K562 (cell line): Measurements from ENCODE around the gene SRL. TPM values are rescaled to one million over a fixed set of nuclear protein-coding genes. Genes with fewer than 3 reads are reported as not detected.
A peak's percentile ranks its signal among the peaks of the same experiment; 100 is the strongest.

Experiments used
- ATF7 ChIP-seq: fragments of 450-650 bp; IDR thresholded peaks from 2 replicates; pipeline ENCODE4 v1.7.1; 2014; ENCODE audit warnings: mild to moderate bottlenecking, moderate library complexity
- BHLHE40 ChIP-seq: IDR thresholded peaks from 2 replicates; pipeline ENCODE4 v1.6.1; 2011; ENCODE audit warnings: low read length, improper control_type of control experiment
- CCNT2 ChIP-seq: IDR thresholded peaks from 2 replicates; pipeline ENCODE4 v1.6.1; 2011; ENCODE audit warnings: borderline replicate concordance, low read depth, mild to moderate bottlenecking, moderate library complexity, mixed read lengths, low read length; ENCODE audit not compliant: insufficient read length; ENCODE audit errors: extremely low read depth
- DDX20 ChIP-seq: fragments of 450-650 bp; IDR thresholded peaks from 2 replicates; pipeline ENCODE4 v1.6.1; 2016; ENCODE audit warnings: missing genetic modification characterization, low read depth, mild to moderate bottlenecking, missing compliant biosample characterization, moderate library complexity
- HNRNPLL ChIP-seq: fragments of 200-400 bp; formaldehyde crosslinking; IDR thresholded peaks from 2 replicates; pipeline ENCODE4 v1.6.1; 2017; ENCODE audit warnings: low read length, low read depth, mild to moderate bottlenecking; ENCODE audit not compliant: poor library complexity, severe bottlenecking
- PCBP2 ChIP-seq: fragments of 200-400 bp; formaldehyde crosslinking; IDR thresholded peaks from 2 replicates; pipeline ENCODE4 v1.6.1; 2018; ENCODE audit warnings: low read length, low read depth, mild to moderate bottlenecking, moderate library complexity; ENCODE audit not compliant: poor library complexity, severe bottlenecking
- RNF2 ChIP-seq: sonication (generic); IDR thresholded peaks from 2 replicates; pipeline ENCODE4 v1.6.1; 2016
- SAP30 ChIP-seq: fragments of 200-600 bp; sonication (generic); IDR thresholded peaks from 2 replicates; pipeline ENCODE4 v1.6.1; 2012; ENCODE audit warnings: borderline replicate concordance, low read depth, mild to moderate bottlenecking, moderate library complexity, low read length, control low read depth, inconsistent platforms; ENCODE audit not compliant: insufficient read depth, poor library complexity, severe bottlenecking
- SMAD4 ChIP-seq: fragments of 250-450 bp; sonication (Bioruptor Pico); conservative IDR thresholded peaks from 2 replicates; pipeline ENCODE4 v1.8.0; 2021; ENCODE audit warnings: inconsistent platforms, mild to moderate bottlenecking, moderate library complexity
- TAL1 ChIP-seq: fragments of 450-650 bp; IDR thresholded peaks from 2 replicates; pipeline ENCODE4 v1.6.1; 2016; ENCODE audit warnings: mild to moderate bottlenecking
- TCF15 ChIP-seq: fragments of 250-450 bp; sonication (Bioruptor Pico); IDR thresholded peaks from 2 replicates; pipeline ENCODE4 v1.8.0; 2022; ENCODE audit warnings: moderate library complexity, mild to moderate bottlenecking, inconsistent platforms
- TCF7 ChIP-seq: sonication (generic); IDR thresholded peaks from 2 replicates; pipeline ENCODE4 v1.6.1; 2016; ENCODE audit warnings: antibody characterized with exemption, borderline replicate concordance
- XRCC5 ChIP-seq: fragments of 200-400 bp; formaldehyde crosslinking; IDR thresholded peaks from 2 replicates; pipeline ENCODE4 v1.6.1; 2017; ENCODE audit warnings: low read depth, mild to moderate bottlenecking, low read length
- ZBTB49 ChIP-seq: sonication (generic); formaldehyde crosslinking; IDR thresholded peaks from 2 replicates; pipeline ENCODE4 v1.8.0; 2022; ENCODE audit warnings: missing genetic modification reagents, mild to moderate bottlenecking, borderline replicate concordance
- ZNF197 ChIP-seq: fragments of 200-800 bp; sonication (Bioruptor generic); IDR thresholded peaks from 2 replicates; pipeline ENCODE4 v1.6.1; 2016; ENCODE audit warnings: low read depth, missing genetic modification characterization, missing compliant biosample characterization
- polyA plus RNA-seq, 8 experiments: library from polyadenylated mRNA; depleted of rRNA in 4 of 8; stranded (reverse) in 5 of 8; unstranded in 3 of 8; fragments of >200 nt; fragmentation: Nextera tagmentation in 2 of 8; fragmentation: Illumina TruSeq in 1 of 8; extraction: Ambion mirVana in 2 of 8; extraction: Trizol in 1 of 8; gene quantifications; 2 replicates each; pipeline versions ENCODE4 v1.2.1 to v1.2.3, GENCODE V29; 2011 to 2014; ENCODE audit warnings: inconsistent platforms in 1 of 8, missing spikeins in 1 of 8
- total RNA-seq, 7 experiments: library from RNA; depleted of rRNA in 6 of 7; stranded (reverse); fragments of >200 nt in 6 of 7; fragmentation: Illumina TruSeq in 2 of 7; extraction: Trizol in 2 of 7; gene quantifications; 2 replicates each; pipeline versions ENCODE4 v1.2.1 to v1.2.3, GENCODE V29; 2011 to 2021; ENCODE audit warnings: low replicate concordance in 1 of 7
- TF ChIP-seq, protein P1 (sequence below), 2 experiments: fragments of 450-650 bp; IDR thresholded peaks; 2 replicates each; pipeline ENCODE4 v1.6.1; 2016; ENCODE audit warnings: mild to moderate bottlenecking in 2 of 2, borderline replicate concordance in 1 of 2, low read depth in 1 of 2, moderate library complexity in 1 of 2

The SRL gene
- total and polyA plus RNA-seq, 9 of the 15 experiments (the other 6 are each of a cell fraction or from before 2014, with no cell fraction given): 0.01 TPM; not detected in 8

DNA sequence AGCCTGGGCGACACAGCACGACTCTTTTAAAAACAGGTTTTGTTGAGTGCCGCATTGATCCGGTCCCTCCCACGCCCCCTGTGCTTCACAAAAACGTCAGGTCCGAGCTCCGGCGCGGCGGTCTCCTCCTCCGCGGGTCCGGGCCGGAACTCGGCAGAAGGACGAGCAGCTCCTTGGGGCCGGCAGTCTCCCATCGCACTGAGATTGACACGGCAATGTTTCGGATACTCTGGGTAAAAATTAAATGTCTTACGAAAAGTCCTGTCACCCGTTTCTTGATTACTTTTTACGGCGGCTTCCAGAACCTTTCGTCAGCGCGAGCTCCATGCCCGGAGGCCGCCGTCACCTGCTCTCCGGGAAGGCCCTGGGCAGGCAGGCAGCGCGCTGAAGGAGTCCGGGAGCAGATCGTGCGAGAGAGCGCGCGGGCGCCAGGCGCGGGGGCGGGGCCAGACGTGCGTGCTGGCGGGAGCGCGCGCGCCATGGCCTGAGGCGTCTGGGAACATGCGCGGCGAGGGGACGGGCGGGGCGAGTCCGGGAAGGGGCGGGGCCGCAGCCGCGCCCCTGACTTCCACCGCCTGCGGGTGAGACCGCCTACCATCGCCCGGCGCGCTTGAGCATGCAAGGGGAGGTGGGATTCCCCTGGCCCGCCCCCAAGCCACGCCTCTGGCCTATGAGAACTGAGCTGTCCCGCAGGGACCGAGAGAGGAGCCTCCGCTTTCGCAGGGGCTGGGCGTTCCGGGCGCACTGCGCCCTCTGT lies 11.7 kb upstream of the SRL start (continued):
- TF ChIP-seq DDX20 (tag) (no peak), PCBP2 (no peak), XRCC5 (no peak), SAP30 (peak; percentile 26), TCF15 (CRISPR knock-in tag) (no peak), BHLHE40 (peak; percentile 56), HNRNPLL (no peak), ZBTB49 (peak; percentile 64; the same call in 1 of the 2 replicates), RNF2 (peak; percentile 61), TCF7 (no peak), ATF7 (peak; percentile 76), CCNT2 (peak; percentile 75), TAL1 (no peak), SMAD4 (0 out of 2 replicates have a peak, but pooled peaks have one; percentile 45), ZNF197 (peak; percentile 4; the same call in 1 of the 2 replicates)
- TF ChIP-seq, protein P1, sequence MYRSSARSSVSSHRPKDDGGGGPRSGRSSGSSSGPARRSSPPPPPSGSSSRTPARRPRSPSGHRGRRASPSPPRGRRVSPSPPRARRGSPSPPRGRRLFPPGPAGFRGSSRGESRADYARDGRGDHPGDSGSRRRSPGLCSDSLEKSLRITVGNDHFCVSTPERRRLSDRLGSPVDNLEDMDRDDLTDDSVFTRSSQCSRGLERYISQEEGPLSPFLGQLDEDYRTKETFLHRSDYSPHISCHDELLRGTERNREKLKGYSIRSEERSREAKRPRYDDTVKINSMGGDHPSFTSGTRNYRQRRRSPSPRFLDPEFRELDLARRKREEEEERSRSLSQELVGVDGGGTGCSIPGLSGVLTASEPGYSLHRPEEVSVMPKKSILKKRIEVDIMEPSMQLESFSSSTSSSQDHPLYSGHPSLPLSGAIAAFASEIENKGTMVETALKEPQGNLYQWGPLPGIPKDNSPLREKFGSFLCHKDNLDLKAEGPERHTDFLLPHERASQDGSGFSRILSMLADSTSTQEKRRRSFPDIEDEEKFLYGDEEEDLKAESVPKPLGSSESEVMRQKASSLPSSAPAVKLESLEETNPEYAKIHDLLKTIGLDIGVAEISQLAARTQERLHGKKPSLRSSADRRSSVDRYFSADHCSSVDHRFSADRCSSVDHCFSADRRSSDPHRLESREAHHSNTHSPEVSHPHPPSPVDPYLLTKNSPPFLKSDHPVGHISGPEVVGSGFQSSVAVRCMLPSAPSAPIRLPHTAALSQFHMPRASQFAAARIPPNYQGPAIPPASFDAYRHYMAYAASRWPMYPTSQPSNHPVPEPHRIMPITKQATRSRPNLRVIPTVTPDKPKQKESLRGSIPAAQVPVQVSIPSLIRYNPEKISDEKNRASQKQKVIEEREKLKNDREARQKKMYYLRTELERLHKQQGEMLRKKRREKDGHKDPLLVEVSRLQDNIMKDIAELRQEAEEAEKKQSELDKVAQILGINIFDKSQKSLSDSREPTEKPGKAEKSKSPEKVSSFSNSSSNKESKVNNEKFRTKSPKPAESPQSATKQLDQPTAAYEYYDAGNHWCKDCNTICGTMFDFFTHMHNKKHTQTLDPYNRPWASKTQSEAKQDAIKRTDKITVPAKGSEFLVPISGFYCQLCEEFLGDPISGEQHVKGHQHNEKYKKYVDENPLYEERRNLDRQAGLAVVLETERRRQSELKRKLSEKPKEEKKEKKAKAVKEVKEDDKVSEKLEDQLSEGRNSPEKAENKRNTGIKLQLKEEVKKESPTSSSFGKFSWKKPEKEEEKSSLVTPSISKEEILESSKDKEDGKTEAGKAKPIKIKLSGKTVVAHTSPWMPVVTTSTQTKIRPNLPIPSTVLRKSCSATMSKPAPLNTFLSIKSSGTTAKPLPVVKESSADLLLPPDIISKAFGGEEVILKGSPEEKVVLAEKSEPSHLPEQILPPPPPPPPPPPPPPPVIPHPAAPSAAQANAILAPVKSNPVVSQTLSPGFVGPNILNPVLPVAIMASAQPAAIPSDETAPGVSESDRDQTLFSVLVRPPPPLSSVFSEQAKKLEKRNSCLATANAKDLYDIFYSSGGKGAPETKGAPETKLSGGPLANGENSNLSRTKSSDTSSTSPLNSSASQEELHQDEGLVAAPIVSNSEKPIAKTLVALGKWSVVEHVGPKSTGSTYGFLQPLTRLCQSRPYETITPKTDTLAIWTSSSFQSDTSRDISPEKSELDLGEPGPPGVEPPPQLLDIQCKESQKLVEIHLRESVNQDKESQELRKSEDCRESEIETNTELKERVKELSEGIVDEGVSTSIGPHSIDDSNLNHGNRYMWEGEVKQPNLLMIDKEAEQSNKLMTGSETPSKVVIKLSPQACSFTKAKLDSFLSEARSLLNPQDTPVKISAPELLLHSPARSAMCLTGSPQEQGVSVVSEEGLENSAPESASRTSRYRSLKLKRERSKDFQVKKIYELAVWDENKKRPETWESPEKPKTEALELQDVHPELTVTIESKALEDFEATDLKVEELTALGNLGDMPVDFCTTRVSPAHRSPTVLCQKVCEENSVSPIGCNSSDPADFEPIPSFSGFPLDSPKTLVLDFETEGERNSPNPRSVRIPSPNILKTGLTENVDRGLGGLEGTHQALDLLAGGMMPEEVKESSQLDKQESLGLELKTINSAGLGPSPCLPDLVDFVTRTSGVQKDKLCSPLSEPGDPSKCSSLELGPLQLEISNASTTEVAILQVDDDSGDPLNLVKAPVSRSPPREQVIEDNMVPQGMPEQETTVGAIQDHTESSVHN (IDR thresholded peaks at IDR 0.05; ENCODE audit: borderline replicate concordance in 1 of 2, low read depth in 1 of 2): no peak
